NCI-H748 (cell line): Measurements from ENCODE around the gene CLCNKB.
"Not testable (repeated sequence)": the region's sequence is repeated elsewhere in the genome, so short reads cannot be mapped to it uniquely, and the experiment has no call there.

Experiments
- DNase-seq: peaks from one replicate; lab custom pipeline; 2025; ENCODE audit not compliant: unreplicated experiment; lab: John Stamatoyannopoulos, UW

The CLCNKB gene

GRCh38 chr1:16043521-16043920, at the start of gene CLCNKB:
Gene CLCNKB (plus strand): TSS chr1:16043782. CDS start chr1:16044493, 711 bp downstream.
- DNase-seq, result peak; percentile 17

DNA sequence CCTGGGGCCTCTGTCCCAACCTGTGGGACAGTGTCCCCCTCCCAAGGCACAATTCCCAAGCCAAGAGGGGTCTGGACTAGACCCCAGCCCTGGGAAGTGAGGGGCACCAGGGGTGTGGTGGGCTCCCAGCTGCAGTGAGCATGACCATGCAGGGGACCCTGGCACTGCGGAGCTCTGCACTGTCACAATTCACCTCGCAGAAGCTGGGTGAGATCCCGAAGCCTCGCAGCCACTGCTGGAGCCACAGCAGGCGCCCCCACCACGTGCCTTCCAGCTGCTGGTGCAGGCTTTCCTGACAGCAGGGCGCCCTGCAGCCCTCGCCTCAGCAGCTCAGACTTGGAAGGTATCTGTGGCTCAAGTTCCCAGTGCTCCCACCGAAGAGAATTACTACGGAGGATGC, 49.5 kb upstream of the CLCNKB start:
- no peak for DNase-seq

DNA sequence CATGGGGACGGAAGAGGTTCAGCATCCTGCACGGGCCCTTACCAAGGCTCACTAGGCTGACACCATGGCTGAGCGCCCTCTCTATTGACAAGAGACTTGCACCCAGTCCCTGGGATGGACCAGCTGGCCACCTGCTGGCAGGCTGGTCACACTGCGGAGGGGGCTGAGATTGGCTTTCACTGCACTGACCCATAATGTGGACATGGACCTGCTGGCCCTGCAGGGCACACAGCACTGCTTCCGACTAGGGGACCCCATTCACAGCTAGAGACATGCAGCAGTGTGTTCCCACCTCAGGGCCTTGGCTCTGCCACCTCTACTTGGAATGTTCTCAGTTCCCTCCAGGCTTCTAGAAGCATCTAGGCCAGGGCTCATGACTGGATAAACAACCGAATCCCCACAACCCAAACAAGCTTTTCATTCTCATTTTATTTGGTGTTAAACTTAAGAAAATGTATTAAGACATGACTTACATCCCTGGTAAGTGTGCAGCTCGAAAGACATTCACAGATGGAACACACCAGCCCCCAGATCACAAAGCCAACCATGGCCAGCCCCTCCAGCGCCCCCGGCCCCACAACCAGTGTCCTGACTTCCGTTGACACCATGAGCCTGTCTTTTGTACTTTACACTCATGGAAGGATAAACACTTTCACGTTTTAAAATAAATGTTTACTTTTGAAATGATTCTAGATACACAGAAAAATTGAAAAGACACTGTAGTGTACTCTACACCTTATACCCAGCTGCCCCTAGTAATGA, 48.8 kb upstream of the CLCNKB start:
- DNase-seq, result peak; percentile 10

GRCh38 chr1:15997076-15997585, 46.5 kb upstream of the CLCNKB start:
- no peak for DNase-seq

GRCh38 chr1:15997637-15998280, 45.8 kb upstream of the CLCNKB start:
- DNase-seq, result no peak

GRCh38 chr1:15998929-15999328, 44.7 kb upstream of the CLCNKB start:
- DNase-seq, result no peak

GRCh38 chr1:16001274-16001673, 42.3 kb upstream of the CLCNKB start:
- not testable (repeated sequence) for DNase-seq

GRCh38 chr1:16005597-16005996, 38.0 kb upstream of the CLCNKB start:
- DNase-seq, result no peak

DNA sequence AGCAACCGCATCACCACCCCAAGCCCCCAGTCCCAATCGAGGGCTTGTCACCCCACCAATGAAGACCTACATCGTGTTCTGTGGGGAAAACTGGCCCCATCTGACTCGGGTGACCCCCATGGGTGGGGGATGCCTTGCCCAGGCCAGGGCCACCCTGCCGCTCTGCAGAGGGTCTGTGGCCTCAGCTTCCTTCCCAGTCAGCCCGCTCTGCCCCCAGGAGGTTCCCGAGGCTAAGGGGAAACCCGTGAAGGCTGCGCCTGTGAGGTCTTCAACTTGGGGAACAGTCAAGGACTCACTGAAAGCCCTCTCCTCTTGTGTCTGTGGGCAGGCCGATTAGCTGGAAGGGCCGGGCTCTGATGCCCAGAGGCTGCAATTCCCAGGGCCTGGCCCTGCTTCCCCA, 37.6 kb upstream of the CLCNKB start:
- no peak for DNase-seq

GRCh38 chr1:16006552-16007485, 36.8 kb upstream of the CLCNKB start:
- no peak for DNase-seq

GRCh38 chr1:16007671-16008341, 35.8 kb upstream of the CLCNKB start:
- DNase-seq, result no peak

- peak; percentile 55 for DNase-seq
Measured at GRCh38 chr1:16009030-16009460, 34.5 kb upstream of the CLCNKB start.

GRCh38 chr1:16009678-16010077, 33.9 kb upstream of the CLCNKB start:
- no peak for DNase-seq

GRCh38 chr1:16010837-16011236, 32.7 kb upstream of the CLCNKB start:
- DNase-seq, result no peak

DNA sequence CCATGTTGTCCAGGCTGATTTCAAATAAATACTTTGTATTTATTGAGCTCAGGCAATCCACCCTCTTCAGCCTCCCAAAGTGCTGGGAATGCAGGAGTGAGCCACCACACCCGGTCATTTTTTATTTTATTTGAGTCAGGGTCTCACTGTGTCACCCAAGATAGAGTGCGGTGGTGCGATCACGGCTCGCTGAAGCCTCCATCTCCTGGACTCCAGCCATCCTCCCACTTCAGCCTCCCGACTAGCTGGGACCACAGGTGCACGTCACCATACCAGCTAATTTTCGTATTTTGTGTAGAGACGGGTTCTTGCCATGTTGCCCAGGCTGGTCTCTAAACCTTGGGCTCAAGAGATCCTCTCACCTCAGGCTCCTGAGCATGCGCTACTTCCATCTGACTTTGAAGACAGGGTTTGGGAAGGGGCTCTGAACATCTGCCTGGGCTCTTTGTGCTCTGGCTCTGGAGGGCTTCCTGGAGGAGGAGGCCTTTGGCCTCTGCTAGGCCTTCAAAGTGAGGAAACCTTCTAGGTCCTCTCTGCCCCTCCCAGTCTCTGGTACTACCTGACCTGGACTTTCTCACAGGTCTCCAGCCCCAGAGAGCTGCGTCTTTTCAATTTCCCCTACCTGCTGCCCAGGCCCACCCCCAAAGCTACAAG, 31.5 kb upstream of the CLCNKB start:
- DNase-seq, result no peak

DNA sequence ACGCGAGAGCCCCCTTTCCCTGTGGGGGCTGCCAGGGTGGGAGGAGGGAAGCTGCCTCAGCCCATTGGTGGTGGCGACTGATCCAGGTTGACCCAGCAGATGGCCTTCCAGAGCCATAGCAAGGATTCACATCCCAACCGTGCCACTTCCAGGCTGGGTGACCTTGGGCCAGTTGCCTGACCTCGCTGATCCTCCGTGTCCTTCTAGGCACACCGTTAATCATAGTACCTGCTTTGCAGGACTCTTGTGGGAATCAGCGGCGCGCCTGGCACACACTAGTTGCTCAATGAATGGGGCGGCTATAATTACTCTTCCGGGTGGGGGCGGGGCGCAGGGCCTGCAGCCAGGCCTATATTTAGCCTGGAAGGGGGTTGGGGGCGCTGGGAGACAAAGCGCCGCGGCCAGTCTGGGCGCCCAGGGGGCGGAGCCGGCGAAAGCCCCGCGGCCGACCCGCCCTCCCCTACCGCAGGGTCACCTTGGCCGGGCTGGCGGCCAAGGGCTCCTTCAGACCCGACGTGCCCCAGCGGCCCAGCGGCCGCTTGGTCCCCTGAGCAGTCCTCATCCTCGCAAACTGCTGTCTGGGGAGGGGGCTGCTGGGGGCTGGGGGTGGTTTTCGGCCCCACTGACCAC, 30.9 kb upstream of the CLCNKB start:
- peak; percentile 19 for DNase-seq

GRCh38 chr1:16013220-16013907, 30.2 kb upstream of the CLCNKB start:
- peak; percentile 19 for DNase-seq

- no peak for DNase-seq
Measured at GRCh38 chr1:16013908-16014258, 29.7 kb upstream of the CLCNKB start.
